Measurements from ENCODE around the gene IDI1.
A peak's percentile ranks its signal among the peaks of the same experiment; 100 is the strongest.
"Not testable (repeated sequence)": the region's sequence is repeated elsewhere in the genome, so short reads cannot be mapped to it uniquely, and the experiment has no call there.

IDI1 gene

GRCh38 chr10:1048732-1049424 lies at the start of gene IDI1:
Gene IDI1 (minus strand): TSS chr10:1049119. CDS start chr10:1049003, 116 bp downstream.
- peak; percentile 87 to 100 (median 99) for DNase-seq

- DNase-seq = no peak
These were observed 48.5 kb upstream of the IDI1 start for GRCh38 chr10:1097436-1097835.

GRCh38 chr10:1096287-1096889 lies 47.5 kb upstream of the IDI1 start:
- no peak for DNase-seq

GRCh38 chr10:1095498-1095897 lies 46.6 kb upstream of the IDI1 start:
- DNase-seq = no peak

GRCh38 chr10:1094112-1095057 lies 45.5 kb upstream of the IDI1 start:
- DNase-seq = no peak

GRCh38 chr10:1093696-1094095 lies 44.8 kb upstream of the IDI1 start:
- DNase-seq = no peak

- DNase-seq = no peak
These were observed 41.8 kb upstream of the IDI1 start for GRCh38 chr10:1090696-1091095.

- no peak for DNase-seq
These were observed 40.2 kb upstream of the IDI1 start for GRCh38 chr10:1089017-1089689.

- no peak for DNase-seq
These were observed 37.9 kb upstream of the IDI1 start for GRCh38 chr10:1086787-1087186.

- DNase-seq = no peak
These were observed 36.3 kb upstream of the IDI1 start for GRCh38 chr10:1085258-1085657.

- DNase-seq = no peak
These were observed 35.4 kb upstream of the IDI1 start for GRCh38 chr10:1084011-1084950.

GRCh38 chr10:1083581-1083980 lies 34.7 kb upstream of the IDI1 start:
- DNase-seq = no peak

GRCh38 chr10:1078668-1079067 lies 29.7 kb upstream of the IDI1 start:
- no peak for DNase-seq

- no peak for DNase-seq
These were observed 25.9 kb upstream of the IDI1 start for GRCh38 chr10:1074748-1075308.

- DNase-seq = no peak
These were observed 25.3 kb upstream of the IDI1 start for GRCh38 chr10:1074052-1074747.

GRCh38 chr10:1070919-1071318 lies 22.0 kb upstream of the IDI1 start:
- DNase-seq = no peak

GRCh38 chr10:1068380-1069361 lies 19.8 kb upstream of the IDI1 start:
- DNase-seq = no peak

- not testable (repeated sequence) for DNase-seq
These were observed 17.8 kb upstream of the IDI1 start for GRCh38 chr10:1066734-1067133.

- no peak for DNase-seq
These were observed 16.0 kb upstream of the IDI1 start for GRCh38 chr10:1064964-1065247.
